ENCODE results near the gene REG1A.

REG1A gene

DNA sequence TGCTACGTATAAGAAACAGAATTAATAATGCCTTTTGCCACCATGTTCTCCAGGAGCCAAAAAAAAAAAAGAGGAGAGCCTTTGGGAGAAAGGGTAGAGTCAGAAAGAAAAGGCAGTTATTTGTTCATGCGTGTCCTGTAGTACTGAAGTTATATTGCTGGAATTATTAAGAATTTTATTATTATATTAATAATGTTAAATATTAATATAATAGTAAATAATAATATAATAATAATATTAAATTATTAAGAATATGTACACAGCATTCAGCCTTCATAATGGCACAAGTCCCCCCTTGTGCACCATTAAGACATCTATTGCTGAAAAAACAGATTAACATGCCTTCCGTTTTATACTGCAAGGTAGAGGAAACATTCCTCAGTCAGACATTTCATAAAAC is 8.1 kb downstream of the REG1A start:
- no peak for DNase-seq

DNA sequence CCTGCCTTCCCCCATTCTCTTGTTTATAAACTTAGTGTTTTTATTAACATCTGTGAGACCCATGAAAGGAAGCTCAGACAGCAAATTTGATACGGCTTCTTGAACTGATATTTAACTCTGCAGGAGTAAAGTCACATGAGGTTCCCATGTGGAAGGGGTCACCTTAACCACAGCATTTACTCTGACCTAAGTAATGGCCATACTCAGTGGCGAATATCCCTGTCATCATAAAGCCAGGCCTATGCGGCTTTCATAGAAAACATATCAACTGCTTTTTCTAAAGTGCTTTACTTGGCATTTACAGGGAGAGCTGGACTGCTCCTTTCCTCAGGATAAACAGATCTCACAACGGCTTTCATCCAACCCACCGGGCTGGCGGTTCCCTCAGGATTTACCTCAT is 9.0 kb downstream of the REG1A start:
- DNase-seq = no peak

DNA sequence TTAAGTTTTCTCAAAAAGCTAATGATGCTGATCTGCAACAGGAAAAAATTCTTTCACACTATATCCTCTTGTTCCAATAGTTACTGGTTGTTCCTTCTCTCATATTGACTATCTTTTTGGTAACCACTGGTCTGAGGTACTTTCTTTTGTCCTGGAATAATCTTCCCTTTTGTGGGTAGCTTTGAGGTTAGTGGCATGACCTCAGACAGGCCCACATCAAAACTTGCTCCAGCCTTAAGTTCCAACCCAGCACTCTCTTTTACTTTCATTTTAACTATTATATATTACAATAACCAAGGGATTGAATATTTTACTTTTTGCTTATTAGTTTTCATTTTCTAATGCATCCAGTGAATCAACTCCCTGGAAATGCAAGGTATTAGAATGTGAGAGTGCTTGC is 9.5 kb downstream of the REG1A start:
- no peak for DNase-seq

DNA sequence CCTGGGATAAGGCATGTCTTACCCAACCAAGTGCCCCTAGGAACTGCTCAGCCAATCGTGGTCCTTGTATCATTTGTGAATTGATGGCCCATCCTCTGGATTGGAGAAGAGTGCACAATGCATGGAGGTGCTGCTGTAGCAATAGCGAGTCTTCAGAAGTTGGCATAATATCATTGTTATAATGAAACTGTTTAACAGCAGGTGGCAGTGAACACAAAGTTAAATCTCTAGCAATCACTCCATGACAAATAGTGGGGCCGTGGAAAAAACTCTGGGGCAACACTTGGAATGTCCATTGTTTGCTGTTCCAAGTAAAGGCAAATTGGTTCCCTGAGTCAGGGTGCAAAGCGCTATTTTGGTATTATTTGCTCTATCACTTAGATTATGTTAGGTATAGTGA is 11.4 kb downstream of the REG1A start:
- DNase-seq = no peak

DNA sequence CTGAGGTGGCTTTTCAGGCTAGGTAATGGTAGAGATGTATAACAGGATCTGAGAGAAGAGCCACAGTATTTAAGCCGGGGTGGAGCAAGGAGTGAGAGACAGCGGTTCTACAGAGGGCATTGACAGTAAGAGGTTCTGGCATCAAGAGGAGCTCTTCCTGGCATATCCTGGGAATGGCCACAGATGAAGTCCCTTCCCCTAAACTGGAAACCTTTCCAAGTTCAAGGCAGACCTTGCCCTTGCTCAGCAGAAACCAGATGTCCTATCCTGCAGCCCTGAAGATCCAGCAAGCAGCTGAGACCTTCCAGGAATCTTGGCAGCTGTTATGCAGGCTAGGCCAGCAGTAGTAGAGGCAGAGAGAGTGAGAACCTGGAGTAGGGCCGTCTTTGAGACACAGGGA is 18.1 kb downstream of the REG1A start:
- DNase-seq = no peak

DNA sequence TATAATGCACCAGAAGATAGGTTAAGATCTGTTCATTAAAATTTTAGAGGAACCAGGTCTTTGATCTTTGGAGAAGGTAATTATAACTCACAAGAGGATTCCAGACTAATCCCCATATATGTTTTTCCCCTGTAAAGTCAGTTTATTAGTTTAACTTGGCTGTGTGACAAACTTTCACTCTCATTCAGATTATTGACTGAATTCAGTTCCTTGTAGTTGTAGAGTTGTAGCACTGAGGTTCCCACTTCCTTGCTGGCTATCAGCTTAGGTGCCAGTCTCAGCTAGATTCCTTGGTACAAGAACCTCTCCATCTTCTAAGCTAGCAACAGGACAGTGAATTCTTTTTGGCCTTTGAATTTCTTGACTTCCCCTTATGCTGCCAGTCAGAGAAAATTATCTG is 19.1 kb downstream of the REG1A start:
- DNase-seq = no peak

DNA sequence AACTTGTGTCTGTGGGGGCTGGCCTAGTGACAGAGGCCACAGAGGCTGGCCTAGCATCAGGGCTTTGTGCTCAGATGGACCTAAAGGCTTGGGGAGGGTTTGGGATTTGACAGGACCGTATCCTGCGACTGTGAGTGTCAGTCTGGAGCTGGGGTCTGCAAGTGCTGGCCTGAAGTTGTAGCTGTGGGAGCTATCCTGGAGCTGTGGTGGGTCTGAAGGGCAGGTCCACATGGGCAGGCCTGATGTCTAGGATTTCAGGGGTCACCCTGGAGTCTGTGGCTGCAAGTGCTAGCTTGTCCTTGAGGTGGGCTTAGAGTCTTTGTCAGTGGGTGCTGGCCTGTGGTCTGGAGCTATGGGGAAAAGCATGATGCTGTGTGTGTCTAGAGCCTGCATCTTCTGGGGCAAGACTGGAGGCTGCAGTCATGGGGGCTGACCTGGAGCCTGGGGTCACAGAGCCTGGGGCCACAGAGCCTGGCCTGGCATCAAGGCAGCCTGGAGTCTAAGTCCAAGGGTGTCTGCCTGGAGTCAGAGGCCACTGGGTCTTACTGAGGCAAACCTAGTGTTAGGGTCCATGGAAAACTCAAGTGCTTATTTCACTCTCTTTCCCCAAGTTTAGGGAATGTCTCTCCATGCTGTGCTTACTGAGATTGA is 35.7 kb downstream of the REG1A start:
- DNase-seq = no peak

DNA sequence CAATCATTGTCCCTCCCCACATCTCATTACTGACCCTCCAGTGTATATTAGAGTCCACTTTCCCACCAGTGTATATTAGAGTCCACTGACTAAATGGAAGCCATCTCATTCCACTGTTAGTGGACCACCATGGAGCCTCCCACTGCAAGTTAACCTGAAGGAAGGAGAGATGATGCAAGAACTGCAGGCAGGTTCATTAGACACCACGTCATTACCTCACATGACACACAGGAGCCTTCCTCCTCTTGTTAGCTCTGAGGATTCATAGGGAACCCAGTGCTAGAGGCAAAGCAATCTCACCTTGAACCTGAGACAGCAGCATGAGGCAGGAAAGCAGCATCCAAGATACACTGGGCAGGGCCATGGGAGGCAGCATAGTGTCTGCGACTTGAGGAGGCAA is 38.7 kb downstream of the REG1A start:
- no peak for DNase-seq

DNA sequence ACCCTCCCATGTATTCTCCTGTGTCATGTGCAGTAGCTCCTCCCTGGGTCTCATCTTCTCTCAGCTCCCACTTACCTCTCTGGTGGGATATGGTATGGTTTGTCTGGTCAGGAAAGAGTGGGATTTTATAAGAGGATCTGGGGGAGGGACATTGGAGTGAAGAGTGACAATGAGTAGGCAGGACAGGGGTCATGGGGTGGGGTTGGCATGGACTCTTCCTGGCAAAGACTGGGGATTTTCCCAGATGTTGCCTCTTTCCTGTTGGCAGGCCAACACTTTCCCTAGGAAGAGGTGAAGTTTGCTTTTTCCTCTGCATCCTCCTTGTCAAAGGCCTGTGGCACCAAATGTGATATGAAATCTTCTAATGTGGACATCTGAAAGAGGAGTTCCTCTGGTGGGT is 39.4 kb downstream of the REG1A start, which contains the start of gene REG3A:
REG3A (minus strand) TSS at position 101 of the 400 bp plus-strand sequence. CDS start 348 bp downstream, outside the sequence.
- DNase-seq = no peak

DNA sequence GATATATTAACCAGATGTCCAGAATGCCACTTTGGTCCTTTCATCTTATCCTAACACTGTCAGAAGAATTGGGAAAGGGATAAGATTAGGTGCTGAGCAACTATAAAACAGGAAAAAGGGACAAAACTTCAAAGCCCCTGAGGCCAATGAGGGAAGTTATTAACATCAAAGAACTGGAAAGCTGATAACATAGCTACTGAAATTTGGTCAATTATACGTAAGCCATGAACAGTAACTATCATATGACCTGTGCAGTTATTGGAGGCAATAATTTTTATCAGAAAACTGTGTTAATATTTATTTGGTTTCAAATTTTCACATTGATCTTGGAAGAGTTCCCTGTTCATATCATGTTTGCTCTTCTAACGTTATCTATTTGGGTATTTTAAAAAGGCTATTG is 41.8 kb downstream of the REG1A start:
- DNase-seq = no peak

DNA sequence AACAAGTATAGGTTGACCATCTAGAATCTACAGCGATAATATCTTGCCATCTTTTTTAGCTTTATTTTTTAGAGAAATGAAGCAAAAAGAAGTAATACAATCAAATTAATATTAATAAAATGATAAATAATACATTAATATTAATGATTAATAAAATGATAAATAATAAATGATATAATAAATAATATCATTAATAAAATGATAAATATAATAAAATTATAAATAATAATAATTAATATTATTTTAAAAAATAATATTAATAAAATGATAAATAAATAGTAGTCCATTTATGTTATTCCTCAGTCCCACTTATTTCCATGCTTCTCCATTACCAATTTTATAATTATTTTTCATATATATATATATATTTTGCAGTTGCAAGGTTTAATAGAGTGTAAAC is 42.5 kb downstream of the REG1A start:
- DNase-seq = no peak

DNA sequence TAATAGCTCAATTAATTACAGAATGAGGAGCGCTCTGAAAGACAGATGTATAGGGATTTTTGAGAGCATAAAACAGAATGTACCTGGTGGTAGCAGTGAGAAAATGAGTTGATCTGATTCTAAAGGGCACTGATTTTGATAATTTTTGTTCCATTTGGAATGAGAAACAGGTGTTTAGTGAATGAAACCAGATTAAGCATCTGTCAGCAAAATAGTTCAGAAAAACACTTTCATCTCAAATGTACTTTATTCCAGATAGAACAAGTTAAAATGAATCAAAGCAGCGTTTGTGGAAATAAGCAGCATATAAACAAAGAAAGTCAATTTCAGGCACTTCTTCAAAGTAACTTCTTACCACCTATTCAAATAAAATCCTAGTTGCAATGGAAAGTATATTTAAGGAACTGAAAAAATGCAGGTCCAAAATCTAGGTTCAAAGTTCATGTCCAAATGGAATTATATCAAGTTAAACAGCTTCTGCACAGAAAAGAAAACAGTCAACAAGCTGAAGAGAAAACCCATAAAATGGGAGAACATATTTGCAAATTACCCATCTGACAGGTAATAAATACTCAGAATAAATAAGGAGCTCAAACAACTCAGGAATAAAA is 51.2 kb downstream of the REG1A start:
- DNase-seq = no peak

All from T-helper 2 cell (primary cell).